Thymus (tissue), 11 donors: ENCODE data around the gene SLC36A4. TPM values are rescaled to one million over a fixed set of nuclear protein-coding genes. Genes with fewer than 3 reads are reported as not detected.

Source experiments
- DNase-seq, 9 donors: peaks; one replicate each; pipeline ENCODE4 v3.0.0-alpha.2; 2013; ENCODE audit warnings: low spot score in 9 of 9, low read depth in 6 of 9, missing footprints in 1 of 9
- H3K27ac ChIP-seq, 2 donors: one replicate each; pipeline ENCODE4 v1.5.1; 2013; ENCODE audit warnings: control low read depth in 1 of 2, low read depth in 1 of 2, low read length in 1 of 2, mild to moderate bottlenecking in 1 of 2, moderate library complexity in 1 of 2
- H3K27me3 ChIP-seq, 2 donors: one replicate each; pipeline ENCODE4 v1.5.1; 2013; ENCODE audit warnings: low read length in 1 of 2; ENCODE audit not compliant: control insufficient read depth in 2 of 2, insufficient read depth in 1 of 2
- H3K36me3 ChIP-seq, 2 donors: one replicate each; pipeline ENCODE4 v1.5.1; 2013; ENCODE audit warnings: low read length in 1 of 2, mild to moderate bottlenecking in 1 of 2, moderate library complexity in 1 of 2; ENCODE audit not compliant: control insufficient read depth in 2 of 2, insufficient read depth in 2 of 2
- H3K4me1 ChIP-seq, 2 donors: one replicate each; pipeline ENCODE4 v1.5.1; 2013; ENCODE audit warnings: low read length in 2 of 2; ENCODE audit not compliant: control insufficient read depth in 2 of 2, insufficient read depth in 2 of 2
- H3K4me3 ChIP-seq, 2 donors: one replicate each; pipeline ENCODE4 v1.5.1; 2013; ENCODE audit warnings: low read length in 2 of 2, control low read depth in 1 of 2, mild to moderate bottlenecking in 1 of 2
- H3K9me3 ChIP-seq, 2 donors: one replicate each; pipeline ENCODE4 v1.5.1; 2013; ENCODE audit warnings: low read length in 1 of 2, mild to moderate bottlenecking in 1 of 2; ENCODE audit not compliant: control insufficient read depth in 2 of 2, insufficient read depth in 1 of 2
- WGBS: extraction: QIAGEN DNeasy Blood & Tissue Kit; methylation state at CpG from one replicate; pipeline ENCODE4 v1.1.7; 2013; 5-methylcytosine and 5-hydroxymethylcytosine counted together
- polyA plus RNA-seq: library from polyadenylated mRNA; stranded (reverse); fragments of 200-250 nt; gene quantifications from one replicate; pipeline ENCODE4 v1.2.3, GENCODE V29; 2013
- total RNA-seq: library from RNA; stranded (reverse); fragments of 120-200 nt; gene quantifications from one replicate; pipeline ENCODE4 v1.2.4, GENCODE V29; 2013
- donor health status: healthy.

The SLC36A4 gene
- total and polyA plus RNA-seq, 2 donors = 5.5 to 6.9 TPM

DNA sequence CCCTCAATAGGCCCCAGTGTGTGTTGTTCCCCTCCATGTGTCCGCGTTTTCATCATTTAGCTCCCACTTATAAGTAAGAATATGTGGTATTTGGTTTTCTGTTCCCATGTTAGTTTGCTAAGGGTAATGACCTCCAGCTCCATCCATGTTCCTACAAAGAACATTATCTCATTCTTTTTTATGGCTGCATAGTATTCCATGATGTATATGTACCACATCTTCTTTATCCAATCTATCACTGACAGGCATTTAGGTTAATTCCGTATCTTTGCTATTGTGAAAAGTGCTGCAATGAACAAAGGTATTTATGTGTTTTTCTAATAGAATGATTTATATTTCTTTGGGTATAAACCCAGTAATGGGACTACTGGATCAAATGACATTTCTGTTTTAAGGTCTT, 42.1 kb downstream of the SLC36A4 start:
- H3K4me3 ChIP-seq = no peak overlapping the region
- H3K27ac ChIP-seq = no peak overlapping the region
- over 99% methylated on average over 3 of the region's 3 CpGs for WGBS
- H3K27me3 ChIP-seq = no peaks in the 10 kb centered on the region
- H3K4me1 ChIP-seq = no peaks in the 10 kb centered on the region
- no peaks in the 10 kb centered on the region for H3K36me3 ChIP-seq
- no peak for DNase-seq
- H3K9me3 ChIP-seq = no peaks in the 10 kb centered on the region

- no peak overlapping the region for H3K27ac ChIP-seq
- no peaks in the 10 kb centered on the region for H3K9me3 ChIP-seq
- H3K27me3 ChIP-seq = no peaks in the 10 kb centered on the region
- no peaks in the 10 kb centered on the region for H3K36me3 ChIP-seq
- DNase-seq = no peak
- H3K4me3 ChIP-seq = no peak overlapping the region
- WGBS = 97% methylated on average over 6 of the region's 6 CpGs
- H3K4me1 ChIP-seq = no peaks in the 10 kb centered on the region
Observed at GRCh38 chr11:93145390-93145915, 52.3 kb downstream of the SLC36A4 start.

- H3K9me3 ChIP-seq = no peaks in the 10 kb centered on the region
- H3K27me3 ChIP-seq = no peaks in the 10 kb centered on the region
- H3K27ac ChIP-seq = no peak overlapping the region
- no peaks in the 10 kb centered on the region for H3K36me3 ChIP-seq
- no peaks in the 10 kb centered on the region for H3K4me1 ChIP-seq
- DNase-seq = no peak
- no peak overlapping the region for H3K4me3 ChIP-seq
Observed at GRCh38 chr11:93143800-93144199, 54.0 kb downstream of the SLC36A4 start.

- Histone ChIP-seq H3K4me1 (no peaks in the 10 kb centered on the region), H3K9me3 (no peaks in the 10 kb centered on the region), H3K27ac (no peak overlapping the region), H3K36me3 (no peaks in the 10 kb centered on the region), H3K27me3 (no peaks in the 10 kb centered on the region), H3K4me3 (no peak overlapping the region)
- no peak for DNase-seq
Observed at GRCh38 chr11:93143186-93143585, 54.6 kb downstream of the SLC36A4 start.

GRCh38 chr11:93133488-93134109, 64.2 kb downstream of the SLC36A4 start:
- H3K4me1 ChIP-seq = no peaks in the 10 kb centered on the region
- no peaks in the 10 kb centered on the region for H3K9me3 ChIP-seq
- H3K27me3 ChIP-seq = no peaks in the 10 kb centered on the region
- no peak overlapping the region for H3K27ac ChIP-seq
- no peak for DNase-seq
- H3K4me3 ChIP-seq = no peak overlapping the region
- WGBS = 96% methylated on average over 4 of the region's 4 CpGs
- H3K36me3 ChIP-seq = no peaks in the 10 kb centered on the region

DNA sequence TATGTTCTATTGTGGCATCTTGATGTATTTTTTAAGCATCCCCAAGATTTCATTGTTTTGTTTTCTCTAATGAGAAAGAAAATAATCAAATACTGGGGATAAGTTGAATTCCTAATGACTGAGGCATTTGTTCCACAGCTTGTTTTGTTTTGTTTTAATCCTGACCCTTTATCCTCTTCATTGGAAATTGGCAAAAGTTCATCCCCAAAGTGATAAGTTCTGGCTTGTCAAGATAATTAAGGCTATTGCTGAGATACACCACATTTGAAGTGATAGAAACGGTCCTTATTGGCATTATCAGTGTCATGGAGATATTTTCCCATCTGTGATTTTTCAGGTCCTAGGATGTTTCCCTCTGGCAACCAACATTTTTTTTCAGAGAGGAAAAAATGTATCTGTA, 65.0 kb downstream of the SLC36A4 start:
- Histone ChIP-seq H3K4me3 (no peak overlapping the region), H3K27me3 (no peaks in the 10 kb centered on the region), H3K27ac (no peak overlapping the region), H3K9me3 (no peaks in the 10 kb centered on the region), H3K4me1 (no peaks in the 10 kb centered on the region), H3K36me3 (no peaks in the 10 kb centered on the region)
- 93% methylated on average over 1 of the region's 1 CpG for WGBS
- DNase-seq = no peak

- WGBS = 53% methylated on average over 2 of the region's 2 CpGs
Observed at GRCh38 chr11:93131709-93132108, 66.1 kb downstream of the SLC36A4 start.

GRCh38 chr11:93128574-93128973, 69.2 kb downstream of the SLC36A4 start:
- Histone ChIP-seq H3K4me1 (no peaks in the 10 kb centered on the region), H3K27ac (no peak overlapping the region), H3K4me3 (no peak overlapping the region), H3K9me3 (no peaks in the 10 kb centered on the region), H3K36me3 (no peaks in the 10 kb centered on the region), H3K27me3 (no peaks in the 10 kb centered on the region)
- WGBS = 97% methylated on average over 3 of the region's 3 CpGs
- DNase-seq = no peak

More at GRCh38 chr11:93131709-93132108, 66.1 kb downstream of the SLC36A4 start:
- Histone ChIP-seq H3K9me3 (no peaks in the 10 kb centered on the region), H3K27ac (no peak overlapping the region), H3K4me1 (no peaks in the 10 kb centered on the region), H3K4me3 (no peak overlapping the region), H3K36me3 (no peaks in the 10 kb centered on the region), H3K27me3 (no peaks in the 10 kb centered on the region)
- DNase-seq = no peak

- Histone ChIP-seq H3K4me1 (no peaks in the 10 kb centered on the region), H3K9me3 (no peaks in the 10 kb centered on the region), H3K27me3 (no peaks in the 10 kb centered on the region), H3K4me3 (no peak overlapping the region), H3K36me3 (no peaks in the 10 kb centered on the region), H3K27ac (no peak overlapping the region)
- no peak for DNase-seq
- WGBS = 94% methylated on average over 4 of the region's 4 CpGs
Observed at GRCh38 chr11:93123351-93123898, 74.4 kb downstream of the SLC36A4 start.
